T-helper 2 cell (primary cell): Measurements from ENCODE around the gene ZNF768.
A peak's percentile ranks its signal among the peaks of the same experiment; 100 is the strongest.
"Not testable (repeated sequence)": the region's sequence is repeated elsewhere in the genome, so short reads cannot be mapped to it uniquely, and the experiment has no call there.

Source experiments
- DNase-seq, 5 experiments: peaks; one replicate each; pipeline versions ENCODE4 v3.0.0 to v3.0.0-alpha.2; 2012 to 2022

Gene ZNF768

DNA sequence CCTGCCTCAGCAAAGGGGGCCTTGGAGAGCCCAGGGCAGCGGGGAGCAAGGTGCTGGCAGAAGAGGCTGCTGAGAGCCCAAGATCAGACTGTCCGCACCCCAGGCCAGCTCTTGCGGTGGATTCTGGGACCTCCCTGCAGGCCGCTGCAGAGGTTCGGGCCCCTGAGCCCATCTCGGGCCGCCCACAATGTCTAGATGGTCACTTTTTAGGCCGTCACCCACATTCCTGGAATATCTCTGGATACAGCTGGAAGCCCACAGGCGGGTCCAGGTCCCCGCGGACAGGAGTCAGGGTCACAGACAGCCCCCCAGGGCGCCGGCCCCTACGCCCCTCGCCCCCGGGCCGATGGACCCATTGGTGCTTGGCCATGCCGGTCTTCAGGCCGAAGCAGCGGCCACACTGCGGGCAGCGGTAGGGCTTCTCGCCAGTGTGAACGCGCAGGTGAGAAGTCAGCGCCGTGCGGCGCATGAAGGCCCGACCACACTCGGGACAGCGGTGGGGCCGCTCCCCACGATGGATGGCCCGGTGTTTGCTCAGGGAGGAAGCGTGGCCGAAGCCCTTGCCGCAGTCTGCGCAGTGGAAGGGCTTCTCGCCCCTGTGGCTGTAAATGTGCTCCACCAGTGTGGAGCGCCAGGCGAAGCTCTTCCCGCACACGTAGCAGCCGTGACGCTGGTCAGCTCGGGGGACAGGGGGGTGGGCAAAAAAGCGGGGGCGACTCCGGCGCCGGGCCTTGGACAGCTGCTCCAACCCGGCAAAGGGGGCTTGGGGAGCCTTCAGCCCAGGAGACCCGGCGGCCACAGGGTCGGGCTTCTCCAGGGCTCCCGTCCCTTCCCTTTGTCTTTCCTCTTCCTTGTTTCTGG, 6.1 kb upstream of the ZNF768 start:
- DNase-seq: no peak

DNA sequence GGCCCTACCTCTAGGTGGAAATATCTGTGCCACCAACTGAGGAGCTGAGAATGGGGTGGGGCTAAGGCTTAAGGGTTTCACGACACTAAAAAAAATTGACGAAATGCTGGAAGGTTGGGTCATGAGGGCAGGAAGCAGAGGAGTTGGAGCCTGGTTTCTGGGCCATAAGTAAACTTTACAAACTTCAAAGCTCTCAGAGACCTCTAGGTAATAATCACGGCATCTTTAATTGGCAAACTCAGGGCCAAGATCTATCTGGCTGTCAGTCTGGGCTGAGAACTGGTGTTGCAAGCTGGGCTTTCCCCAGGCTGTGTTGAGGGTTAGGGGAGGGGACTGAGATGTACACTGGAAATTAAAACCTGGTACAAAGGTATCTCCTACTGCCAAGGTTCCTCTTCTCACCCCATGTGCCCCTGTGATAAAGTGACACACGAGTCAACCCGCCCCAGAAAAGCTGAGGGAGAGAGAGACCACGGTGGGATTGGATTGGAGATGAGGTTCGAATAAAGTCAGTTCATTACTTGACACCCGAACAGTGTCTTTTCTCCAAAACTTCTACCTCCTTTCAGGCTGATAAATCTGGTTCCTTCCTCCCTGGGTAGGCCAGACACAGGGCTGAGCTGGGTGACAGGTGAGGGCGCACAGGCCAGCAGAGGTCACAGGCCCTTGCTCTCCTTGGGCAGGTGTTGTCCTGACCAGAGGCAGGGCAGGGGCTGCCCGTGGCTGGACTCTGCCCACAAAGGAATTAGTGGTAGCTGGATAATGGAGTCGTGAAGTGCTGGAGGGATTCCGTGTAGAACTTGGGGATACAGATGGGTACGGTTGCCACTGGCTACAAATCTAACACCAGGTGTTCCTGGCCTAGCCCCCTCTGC, 4.0 kb upstream of the ZNF768 start:
- DNase-seq: peak in 1 of 5 experiments; percentile 64

DNA sequence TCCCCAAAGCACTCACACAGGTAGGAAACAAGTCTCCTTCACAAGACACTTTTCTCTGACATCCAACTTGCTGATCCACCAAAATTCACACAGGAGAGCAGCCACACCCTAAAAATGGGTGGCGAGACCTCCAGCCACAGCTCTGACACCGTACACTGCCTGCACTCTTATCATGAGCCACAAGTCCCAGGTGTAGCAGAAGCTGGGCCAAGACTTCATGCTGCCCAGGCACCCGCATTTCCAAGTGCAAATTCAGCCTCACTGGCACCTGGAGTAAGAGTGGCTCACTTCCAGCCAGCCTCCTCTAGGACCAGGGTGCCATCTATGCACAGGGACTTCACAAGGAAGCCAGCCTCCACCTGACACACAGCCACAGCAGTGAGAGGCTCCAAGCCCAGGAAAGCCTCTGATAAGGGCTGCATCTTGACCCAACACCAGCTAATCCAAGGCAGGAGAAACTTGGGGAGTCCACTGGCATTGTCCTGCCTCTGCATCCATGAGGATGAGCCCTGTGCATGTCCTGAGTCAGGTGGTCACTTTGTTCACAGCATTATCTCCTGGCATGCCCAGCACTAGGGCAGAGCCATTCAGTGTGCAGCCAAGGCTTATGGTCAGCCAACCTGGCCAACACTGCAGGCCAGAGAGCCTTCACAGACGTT, 2.6 kb upstream of the ZNF768 start:
- DNase-seq: no peak

DNA sequence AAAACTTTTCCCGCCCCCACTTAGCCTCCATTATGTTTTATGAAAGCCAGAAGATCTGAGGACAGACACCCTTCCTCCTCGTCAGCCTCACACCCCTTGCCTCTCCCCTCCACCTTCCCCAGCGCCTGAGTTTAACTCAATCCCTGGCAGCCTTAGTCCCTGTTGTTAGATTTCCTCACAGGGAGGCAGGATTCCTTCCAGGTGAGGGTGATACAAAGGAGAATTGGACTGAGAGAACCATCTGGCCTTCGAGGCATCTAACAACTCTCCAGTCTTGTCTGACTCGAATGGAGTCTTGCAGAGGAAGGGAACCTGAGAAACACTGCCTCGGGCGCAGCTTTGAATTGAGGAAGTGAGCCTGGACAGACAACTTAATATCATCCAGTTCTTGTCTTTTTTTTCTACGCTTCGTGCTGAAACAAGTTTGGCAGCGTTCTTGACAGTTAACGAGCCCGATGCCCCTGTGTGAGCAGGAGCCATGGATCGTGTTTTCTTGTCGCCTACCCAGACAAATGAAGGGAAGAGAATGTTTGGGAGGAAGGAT, 1.3 kb upstream of the ZNF768 start:
- no peak for DNase-seq

DNA sequence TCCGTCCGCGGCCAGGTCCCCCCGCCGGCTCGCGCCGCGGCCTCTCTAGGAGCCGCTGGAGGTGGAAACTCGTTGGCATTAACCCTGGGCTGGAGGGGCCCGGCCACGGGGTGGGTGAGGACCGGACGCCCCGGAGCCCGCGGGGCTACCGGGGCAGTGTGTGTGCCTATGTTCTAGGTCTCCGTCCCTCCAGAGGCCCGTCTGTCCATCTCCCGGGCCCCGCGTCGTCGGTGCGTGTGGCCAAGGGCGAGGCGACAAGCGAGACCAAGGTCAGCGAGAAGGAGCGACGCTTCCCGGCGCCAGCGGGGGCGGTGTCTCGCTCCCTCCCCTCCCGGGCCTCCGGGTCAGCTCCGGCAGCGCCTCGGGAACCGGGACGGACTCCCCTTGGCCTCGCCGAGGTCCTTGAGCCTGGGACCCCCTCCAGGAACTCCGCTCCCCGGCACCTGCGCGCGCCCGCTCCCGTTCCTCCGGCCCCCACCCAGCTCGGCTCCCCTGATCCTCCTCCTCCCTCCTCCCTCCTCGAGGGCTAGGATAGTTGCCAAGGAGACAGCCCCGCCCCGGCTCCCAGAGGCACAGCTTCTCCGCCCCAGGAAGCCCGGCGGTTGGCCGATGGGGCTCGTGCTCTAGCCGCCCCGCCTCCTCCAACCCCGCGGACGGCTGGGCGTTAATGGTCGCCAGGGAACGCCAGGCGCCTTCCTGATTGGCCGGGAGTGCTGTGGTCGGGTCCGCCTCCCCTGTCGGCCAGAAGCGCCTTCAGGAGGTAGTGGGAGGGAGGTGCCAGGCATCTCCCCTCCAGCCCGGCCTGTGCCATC, 663 bp upstream of the ZNF768 start:
- peak; percentile 72 to 96 (median 85) for DNase-seq

DNA sequence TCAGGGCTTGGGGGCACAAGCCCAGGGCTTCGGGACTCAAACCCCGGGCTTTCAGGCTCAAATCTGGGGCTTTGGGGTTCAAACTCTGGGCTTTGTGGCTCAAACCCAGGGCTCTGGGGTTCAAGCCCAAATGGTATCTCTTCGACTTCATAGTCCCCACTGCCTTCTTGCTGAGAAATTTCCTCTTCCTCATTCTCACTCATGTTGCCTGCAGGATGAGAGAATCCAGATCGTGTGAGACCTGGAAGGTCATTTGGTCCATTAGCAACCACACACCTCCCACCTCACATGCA, 576 bp downstream of the ZNF768 start:
- DNase-seq: no peak

DNA sequence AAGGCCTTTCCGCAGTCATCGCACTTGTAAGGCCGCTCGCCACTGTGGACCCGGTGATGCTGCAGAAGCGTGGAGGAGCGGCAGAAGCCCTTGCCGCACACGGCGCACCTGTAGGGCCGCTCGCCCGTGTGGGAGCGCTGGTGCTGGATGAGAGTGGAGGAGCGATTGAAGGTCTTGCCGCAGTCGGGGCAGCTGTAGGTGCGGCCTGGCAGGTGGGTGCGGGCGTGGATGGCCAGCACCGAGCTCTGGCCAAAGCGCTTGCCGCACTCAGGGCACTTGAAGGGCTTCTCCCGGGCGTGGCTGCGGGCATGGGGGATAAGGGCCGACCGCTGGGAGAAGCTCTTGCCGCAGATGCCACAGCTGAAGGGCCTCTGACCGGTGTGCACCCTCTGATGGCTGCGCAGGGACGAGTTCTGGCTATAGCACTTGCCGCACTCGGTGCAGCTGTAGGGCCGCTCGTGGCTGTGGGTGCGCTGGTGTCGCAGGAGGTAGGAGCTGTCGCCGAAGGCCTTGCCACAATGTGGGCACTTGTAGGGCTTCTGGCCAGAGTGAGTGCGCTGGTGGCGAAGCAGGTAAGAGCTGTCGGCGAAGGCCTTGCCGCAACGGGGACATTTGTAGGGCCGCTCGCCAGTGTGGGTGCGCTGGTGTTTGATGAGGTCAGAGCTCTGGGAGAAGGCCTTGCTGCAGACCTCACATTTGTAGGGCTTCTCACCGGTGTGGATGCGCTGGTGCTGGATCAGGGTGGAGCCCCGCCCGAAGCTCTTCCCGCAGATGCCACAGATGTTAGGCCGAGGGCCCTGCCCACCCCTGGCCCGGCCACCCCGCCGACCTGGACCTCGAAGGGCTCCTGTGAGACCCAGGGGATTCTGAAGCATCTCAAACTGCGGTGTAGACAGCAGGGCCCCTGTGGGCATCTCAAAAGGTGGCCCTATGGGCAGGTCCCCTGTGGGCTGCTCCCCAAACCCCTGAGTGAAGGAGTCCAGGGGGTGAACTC, 1.5 kb downstream of the ZNF768 start:
- no peak for DNase-seq

DNA sequence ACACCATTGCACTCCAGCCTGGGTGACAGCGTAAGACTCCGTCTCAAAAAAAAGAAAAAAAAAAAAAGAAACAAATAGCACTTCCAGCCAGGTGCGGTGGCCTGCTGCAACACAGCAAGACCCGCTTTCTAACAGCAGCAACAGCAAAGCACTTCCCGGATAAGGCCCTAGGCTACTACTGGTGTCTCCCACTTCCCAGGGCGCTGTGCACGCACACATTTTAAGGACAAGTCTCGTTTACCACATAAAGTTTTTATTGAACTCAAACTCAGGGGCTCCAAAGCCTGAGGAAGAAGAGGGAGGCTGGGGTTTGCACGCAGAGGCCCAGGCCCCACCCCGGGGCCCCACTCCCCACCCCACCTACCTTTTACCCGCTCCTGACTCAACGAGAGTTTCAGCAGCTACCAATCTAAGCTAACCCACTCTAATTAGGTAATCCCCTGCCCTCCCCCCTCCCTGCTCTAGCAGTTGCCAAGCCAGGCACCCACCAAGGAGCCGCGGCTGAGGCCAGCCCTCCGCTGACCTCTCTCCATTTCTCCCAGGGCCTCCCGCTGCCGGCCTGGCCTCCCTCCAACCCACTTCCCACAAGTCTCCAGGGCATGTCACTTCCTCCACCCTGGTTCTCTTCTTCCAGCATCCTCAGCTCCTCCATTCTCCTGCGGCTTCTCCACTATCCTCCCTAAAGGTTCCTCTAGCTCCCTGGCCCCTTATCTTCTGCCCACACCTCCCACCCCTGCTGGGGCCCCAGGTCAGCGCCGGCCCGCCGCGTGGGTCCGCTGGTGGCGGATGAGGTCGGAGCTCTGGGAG, 2.4 kb downstream of the ZNF768 start:
- no peak for DNase-seq

DNA sequence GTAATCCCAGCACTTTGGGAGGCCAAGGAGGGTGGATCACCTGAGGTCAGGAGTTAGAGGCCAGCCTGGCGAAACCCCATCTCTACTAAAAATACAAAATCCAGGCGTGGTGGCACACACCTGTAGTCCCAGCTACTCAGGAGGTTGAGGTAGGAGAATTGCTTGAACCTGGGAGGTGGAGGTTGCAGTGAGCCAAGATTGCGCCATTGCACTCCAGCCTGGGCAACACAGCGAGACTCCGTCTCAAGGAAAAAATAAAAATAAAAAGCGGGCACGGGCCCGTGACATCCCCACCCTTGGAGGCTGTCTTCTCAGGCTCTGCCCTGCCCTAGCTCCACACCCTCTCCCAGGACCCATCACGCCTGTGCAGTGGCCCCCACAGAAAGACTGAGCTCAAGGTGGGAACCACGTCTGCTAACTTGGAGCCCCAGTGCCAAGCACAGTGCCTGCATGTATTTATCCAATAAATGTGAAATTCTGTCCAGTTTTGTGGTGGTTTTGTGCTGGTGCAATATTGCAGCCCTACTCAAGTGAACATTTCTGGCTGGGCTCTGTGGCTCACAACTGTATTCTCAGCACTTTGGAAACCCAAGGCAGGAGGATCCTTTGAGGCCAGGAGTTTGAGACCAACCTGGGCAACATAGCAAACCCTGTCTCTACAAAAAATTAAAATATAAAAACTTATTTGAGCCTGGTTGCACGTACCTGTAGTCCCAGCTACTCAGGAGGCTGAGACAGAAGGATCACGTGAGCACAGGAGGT, 3.5 kb downstream of the ZNF768 start:
- DNase-seq: not testable (repeated sequence)

DNA sequence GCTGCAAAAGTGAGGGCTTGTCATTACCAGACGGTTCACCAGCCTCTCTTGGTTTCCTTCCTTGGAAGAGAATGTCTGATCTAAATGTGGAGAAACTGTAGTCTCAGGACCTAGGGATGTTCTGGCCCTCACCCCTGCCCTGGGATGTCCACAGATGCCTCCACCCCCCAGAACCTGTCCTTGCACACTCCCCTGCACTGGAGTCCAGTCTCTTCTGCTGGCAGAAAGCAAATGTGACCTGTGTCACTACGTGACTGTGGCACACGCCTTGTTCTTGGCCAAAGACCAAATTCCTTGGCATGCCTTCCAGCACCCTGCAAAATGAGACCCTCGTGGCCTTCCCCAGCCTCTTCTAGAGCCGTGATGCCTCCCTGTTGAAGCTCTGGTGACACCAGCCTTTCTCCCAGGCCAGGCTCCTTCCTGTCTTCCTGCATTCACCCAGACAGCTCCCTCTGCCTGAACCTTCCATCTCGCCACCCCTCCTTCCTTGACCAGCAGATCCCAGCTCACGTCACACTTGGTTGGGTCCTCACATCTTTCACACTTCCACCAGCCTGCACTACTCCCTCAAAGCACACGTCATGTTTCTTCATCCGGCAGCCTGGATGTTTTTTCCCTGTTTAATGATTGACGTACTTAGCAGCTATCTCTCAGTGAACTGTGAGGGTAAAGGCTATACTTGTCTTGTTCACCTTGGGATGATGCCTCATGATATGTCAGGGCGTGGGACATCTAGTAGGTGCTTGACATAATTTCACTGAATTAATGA, 4.3 kb downstream of the ZNF768 start:
- DNase-seq: no peak

DNA sequence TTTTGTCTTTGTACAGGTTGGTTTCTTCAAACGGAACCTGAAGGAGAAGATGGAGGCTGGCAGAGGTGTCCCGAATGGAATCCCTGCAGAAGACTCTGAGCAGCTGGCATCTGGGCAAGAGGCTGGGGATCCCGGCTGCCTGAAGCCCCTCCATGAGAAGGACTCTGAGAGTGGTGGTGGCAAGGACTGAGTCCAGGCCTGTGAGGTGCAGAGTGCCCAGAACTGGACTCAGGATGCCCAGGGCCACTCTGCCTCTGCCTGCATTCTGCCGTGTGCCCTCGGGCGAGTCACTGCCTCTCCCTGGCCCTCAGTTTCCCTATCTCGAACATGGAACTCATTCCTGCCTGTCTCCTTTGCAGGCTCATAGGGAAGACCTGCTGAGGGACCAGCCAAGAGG, 4.9 kb downstream of the ZNF768 start:
- DNase-seq: no peak

DNA sequence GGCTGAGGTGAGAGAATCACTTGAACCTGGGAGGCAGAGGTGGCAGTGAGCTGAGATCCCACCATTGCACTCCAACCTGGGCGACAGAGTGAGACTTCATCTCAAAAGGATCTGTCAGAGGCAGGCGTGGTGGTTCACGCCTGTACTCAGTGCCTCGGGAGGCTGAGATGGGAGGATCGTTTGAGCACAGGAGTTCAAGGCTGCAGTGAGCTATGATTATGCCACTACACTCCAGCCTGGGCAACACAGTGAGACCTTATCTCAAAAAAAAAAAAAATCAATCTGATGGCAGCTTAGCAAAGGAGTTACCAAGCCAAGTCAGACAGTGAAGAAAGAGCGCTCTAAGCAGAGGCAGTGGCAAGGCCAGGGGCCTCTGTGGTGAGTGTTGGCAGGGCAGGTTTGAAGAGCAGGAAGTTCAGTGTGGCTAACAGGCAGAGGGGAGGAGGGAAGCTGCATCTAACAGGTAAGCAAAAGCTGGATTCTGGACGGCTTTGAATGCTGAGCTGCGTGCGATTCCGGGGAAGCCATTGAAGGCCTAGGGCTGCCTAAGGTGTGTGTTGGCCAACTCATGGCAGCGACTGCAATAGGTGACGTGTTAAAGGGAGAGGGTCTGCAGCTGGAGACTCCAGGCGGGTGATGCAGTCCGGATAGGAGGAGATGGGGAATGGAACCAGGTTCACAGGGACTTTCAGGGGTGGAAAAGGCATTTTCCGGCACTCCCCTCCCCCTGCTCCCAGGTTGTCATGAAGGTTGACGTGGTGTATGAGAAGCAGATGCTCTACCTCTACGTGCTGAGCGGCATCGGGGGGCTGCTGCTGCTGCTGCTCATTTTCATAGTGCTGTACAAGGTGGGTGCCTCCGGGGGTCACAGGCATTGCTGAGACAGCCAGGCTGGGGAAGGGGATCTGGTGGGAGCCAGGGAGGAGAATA, 7.0 kb downstream of the ZNF768 start:
- peak in 1 of 5 experiments; percentile 44 for DNase-seq

DNA sequence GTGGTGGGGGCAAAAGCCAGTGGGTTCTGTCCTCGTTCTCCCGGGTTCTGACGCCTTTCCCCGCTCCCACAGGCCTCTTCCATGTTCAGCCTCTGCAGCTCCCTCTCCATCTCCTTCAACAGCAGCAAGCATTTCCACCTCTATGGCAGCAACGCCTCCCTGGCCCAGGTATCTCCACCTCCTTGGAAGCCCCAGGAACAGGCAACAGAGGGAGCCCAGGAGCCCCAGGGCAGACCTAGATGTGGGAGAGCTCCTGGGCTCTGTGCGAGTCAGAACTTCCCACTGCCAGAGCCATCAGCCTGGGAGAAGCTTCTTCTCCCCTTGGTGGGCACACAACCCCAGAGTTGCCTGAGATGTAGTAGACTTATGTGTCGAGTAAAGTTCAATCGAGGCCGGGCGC, 7.8 kb downstream of the ZNF768 start:
- no peak for DNase-seq

DNA sequence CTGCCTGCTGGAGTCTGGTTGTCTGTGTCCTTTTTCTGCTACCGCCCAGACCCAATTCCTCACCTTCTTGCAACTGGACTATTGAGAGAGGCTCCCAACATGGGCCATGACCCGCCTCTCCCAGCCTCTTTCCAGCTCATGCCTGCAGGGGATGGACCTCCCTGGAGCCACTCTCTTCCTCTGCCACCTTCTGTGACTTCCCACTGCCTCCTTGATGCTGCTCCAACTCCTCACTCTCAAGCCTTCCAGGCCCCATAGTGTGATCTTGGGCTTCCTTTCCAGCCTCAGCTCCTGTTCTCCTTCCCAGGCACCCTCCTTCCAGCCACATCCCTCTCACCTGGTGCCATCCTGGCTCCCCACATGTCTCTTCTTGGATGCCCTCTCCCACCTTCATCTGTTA, 11.1 kb downstream of the ZNF768 start:
- DNase-seq: no peak

DNA sequence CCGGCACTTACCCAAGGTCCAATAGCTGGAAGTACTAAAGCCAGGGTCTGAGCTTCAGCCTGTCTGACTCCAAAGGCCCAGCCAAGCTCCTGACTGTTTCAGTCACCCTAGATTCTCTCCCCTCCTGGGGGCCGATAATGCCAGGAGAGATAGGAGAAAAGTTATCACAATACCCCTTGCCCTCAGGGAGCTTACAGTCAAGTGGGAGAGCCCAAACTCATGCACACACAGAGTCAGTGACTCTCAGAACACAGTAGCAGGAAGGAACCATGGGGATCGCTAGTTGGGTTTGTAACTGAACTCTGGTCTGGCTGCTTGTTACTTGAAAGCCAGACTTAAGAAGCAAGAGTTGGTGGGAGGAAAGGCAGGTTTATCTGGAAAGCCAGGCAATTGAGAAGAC, 14.9 kb downstream of the ZNF768 start:
- DNase-seq: no peak

DNA sequence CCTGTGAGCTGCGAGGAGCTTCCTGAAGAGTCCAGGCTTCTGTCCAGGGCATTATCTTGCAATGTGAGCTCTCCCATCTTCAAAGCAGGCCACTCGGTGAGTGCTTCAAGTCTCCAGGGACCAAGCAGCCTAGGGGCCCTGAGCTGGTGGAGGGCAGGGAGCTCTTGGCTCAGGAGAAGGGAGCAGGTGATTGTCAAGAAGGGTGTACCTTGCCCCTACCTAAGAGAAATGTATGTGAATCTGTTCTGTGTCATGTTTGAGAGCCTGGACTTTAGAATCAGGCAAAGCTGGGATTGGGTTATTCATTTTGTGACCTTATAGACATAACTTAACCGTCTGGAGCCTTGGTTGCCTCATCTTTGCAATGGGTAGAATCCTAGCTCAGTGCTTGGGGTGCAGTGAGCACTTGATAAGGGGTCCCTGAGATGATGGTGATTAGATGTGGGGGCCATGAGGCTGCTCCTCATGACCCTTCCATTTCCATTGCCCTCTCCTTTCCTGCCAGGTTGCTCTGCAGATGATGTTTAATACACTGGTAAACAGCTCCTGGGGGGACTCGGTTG, 15.9 kb downstream of the ZNF768 start:
- no peak for DNase-seq
